Activated effector memory CD4-positive, alpha-beta T cell treated with anti-CD3 and anti-CD28 coated beads, Interleukin-2, amount 50 U/mL, for 16 hours (primary cell): Measurements from ENCODE around the gene COPS3.

Source experiments
- DNase-seq: peaks from one replicate; pipeline ENCODE4 v3.0.0-alpha.2; 2020

Gene COPS3

GRCh38 chr17:17239832-17240231, 41.2 kb downstream of the COPS3 start:
- peak; percentile 3 for DNase-seq

- peak; percentile 98 for DNase-seq
Measured at GRCh38 chr17:17237026-17237799, 43.8 kb downstream of the COPS3 start, which contains the start of gene FLCN. Gene FLCN, minus strand, starts transcription at chr17:17237168. Its CDS starts 9,031 bp downstream, at chr17:17228137.

GRCh38 chr17:17236295-17237025, 44.6 kb downstream of the COPS3 start:
- DNase-seq, result no peak

- no peak for DNase-seq
Measured at GRCh38 chr17:17235212-17236174, 45.6 kb downstream of the COPS3 start.

- no peak for DNase-seq
Measured at GRCh38 chr17:17232303-17232621, 48.8 kb downstream of the COPS3 start.

- no peak for DNase-seq
Measured at GRCh38 chr17:17231621-17232302, 49.3 kb downstream of the COPS3 start.

- no peak for DNase-seq
Measured at GRCh38 chr17:17229416-17230384, 51.3 kb downstream of the COPS3 start.

- no peak for DNase-seq
Measured at GRCh38 chr17:17228521-17229279, 52.3 kb downstream of the COPS3 start.

GRCh38 chr17:17227608-17228520, 53.2 kb downstream of the COPS3 start:
- DNase-seq, result no peak

GRCh38 chr17:17226451-17227265, 54.4 kb downstream of the COPS3 start:
- DNase-seq, result no peak

GRCh38 chr17:17225901-17226300, 55.1 kb downstream of the COPS3 start:
- no peak for DNase-seq

- no peak for DNase-seq
Measured at GRCh38 chr17:17224137-17224536, 56.9 kb downstream of the COPS3 start.

- DNase-seq, result no peak
Measured at GRCh38 chr17:17223736-17224135, 57.3 kb downstream of the COPS3 start.

GRCh38 chr17:17221329-17221728, 59.7 kb downstream of the COPS3 start:
- no peak for DNase-seq

GRCh38 chr17:17220529-17220928, 60.5 kb downstream of the COPS3 start:
- DNase-seq, result no peak

- DNase-seq, result no peak
Measured at GRCh38 chr17:17217995-17218394, 63.1 kb downstream of the COPS3 start.

- DNase-seq, result no peak
Measured at GRCh38 chr17:17216776-17217175, 64.3 kb downstream of the COPS3 start.

GRCh38 chr17:17216236-17216635, 64.8 kb downstream of the COPS3 start:
- DNase-seq, result no peak

GRCh38 chr17:17215575-17215974, 65.5 kb downstream of the COPS3 start:
- DNase-seq, result no peak
